Heart left ventricle (tissue), 13 donors: ENCODE measurements around the gene MAPK8IP2.

Experiments
- CTCF ChIP-seq, 12 donors: fragments of 200-600 bp; sonication (generic) in 4 of 12; IDR thresholded peaks; one replicate each; pipeline versions ENCODE4 v1.5.0 to v1.8.0; 2018 to 2022; ENCODE audit warnings: antibody characterized with exemption in 12 of 12, mild to moderate bottlenecking in 5 of 12
- POLR2A ChIP-seq, 2 donors: fragments of 450-650 bp; IDR thresholded peaks; one replicate each; pipeline ENCODE4 v1.6.1; 2017; ENCODE audit warnings: antibody characterized with exemption in 2 of 2, mild to moderate bottlenecking in 2 of 2, moderate library complexity in 2 of 2
- donor health status: ischemic (EF 13 %, LVEDD 7.1; RV severe dilation, severe dysfunction).
- donor health status: DM: no; HTN: yes; CAD: no.
- donor health status: DM: no; HTN: no; CAD: no.
- donor health status: ischemic (EF 25% LVEDD 6.9; RV normal size, moderate dysfunction).
- donor health status: ischemic (EF 25% LVEDD 5.7; RV mildly dilated, moderate dysfunction).
- donor health status: ischemic (EF 35%, LVEDD 5.7; RV mildly dilated, moderate dysfunction).
- donor health status: nonischemic (EF 11% LVEDD 7.7; RV severe dilation, severe dysfunction).
- donor health status: DM: yes; HTN: yes; CAD: no.
- donor health status: PGD.
- donor health status: ischemic (EF 29% LVEDD 5.4; RV normal size, mild dysfunction).
- donor health status: nonischemic (EF 23%, LVEDD 6.1; RV moderate dilation, normal function).

DNA sequence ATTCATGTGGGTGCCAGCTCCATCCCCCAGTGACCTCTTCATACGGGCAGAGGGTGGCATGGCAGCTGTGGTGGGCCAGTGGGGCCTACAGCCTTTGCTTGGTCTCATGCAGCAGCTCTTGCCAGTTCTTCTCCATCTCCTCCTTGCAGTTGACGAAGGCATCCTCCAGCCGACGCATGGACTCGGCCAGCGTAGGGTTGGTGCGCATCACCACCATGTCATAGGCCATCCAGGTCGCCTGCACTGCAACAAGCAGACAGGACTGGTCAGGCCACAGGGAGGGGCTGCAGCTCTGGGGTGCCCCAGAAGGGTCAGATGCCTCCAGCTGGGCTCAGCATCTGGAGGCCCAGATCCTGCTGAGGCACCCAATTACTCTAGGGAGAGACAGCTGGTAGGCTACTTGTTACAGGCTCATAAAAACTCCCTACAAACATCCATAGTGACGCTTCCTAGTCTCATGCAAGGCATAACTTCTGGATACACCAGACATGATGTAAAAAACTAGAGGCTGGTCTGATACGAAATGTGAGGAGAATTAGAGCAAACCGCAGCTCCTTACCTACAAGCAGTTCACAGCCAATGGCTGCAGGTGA, 49.3 kb upstream of the MAPK8IP2 start:
- TF ChIP-seq CTCF (IDR thresholded peaks at IDR 0.05): no peak
- no peak for TF ChIP-seq POLR2A (IDR thresholded peaks at IDR 0.05)
